HepG2 (cell line): ENCODE data around the gene EPB41. TPM values are rescaled to one million over a fixed set of nuclear protein-coding genes. Genes with fewer than 3 reads are reported as not detected.

Experiments used
- AGO1 ChIP-seq: fragments of 200-400 bp; formaldehyde crosslinking; IDR thresholded peaks from 2 replicates; pipeline ENCODE4 v1.6.1; 2017; ENCODE audit warnings: mild to moderate bottlenecking, low read depth, low read length, moderate library complexity; ENCODE audit not compliant: poor library complexity, severe bottlenecking
- ARHGAP35 ChIP-seq: sonication (generic); formaldehyde crosslinking; IDR thresholded peaks from 2 replicates; pipeline ENCODE4 v1.9.0; 2022; ENCODE audit warnings: mild to moderate bottlenecking, inconsistent platforms, moderate library complexity, missing genetic modification reagents, borderline replicate concordance
- BHLHE40 ChIP-seq: IDR thresholded peaks from 2 replicates; pipeline ENCODE4 v1.6.1; 2011; ENCODE audit warnings: low read length, improper control_type of control experiment
- CHD4 ChIP-seq: fragments of 200-600 bp; sonication (generic); IDR thresholded peaks from 2 replicates; pipeline ENCODE4 v1.7.0; 2017; ENCODE audit warnings: mild to moderate bottlenecking, low read length, borderline replicate concordance
- CREB1 ChIP-seq, 2 experiments: fragments of 450-650 bp in 1 of 2; IDR thresholded peaks; 2 replicates each; pipeline ENCODE4 v1.6.1; 2016 to 2017; ENCODE audit warnings: control low read depth in 1 of 2, mild to moderate bottlenecking in 1 of 2, missing compliant biosample characterization in 1 of 2, missing genetic modification characterization in 1 of 2
- FOXP1 ChIP-seq, 2 experiments: fragments of 450-650 bp in 1 of 2; IDR thresholded peaks; 2 replicates each; pipeline ENCODE4 v1.6.1; 2017 to 2018; ENCODE audit warnings: antibody characterized with exemption in 1 of 2
- HOXA5 ChIP-seq: sonication (generic); formaldehyde crosslinking; IDR thresholded peaks from 2 replicates; pipeline ENCODE4 v1.4.0; 2020; ENCODE audit warnings: missing genetic modification reagents
- JUNB ChIP-seq: sonication (generic); formaldehyde crosslinking; IDR thresholded peaks from 2 replicates; pipeline ENCODE4 v1.8.0; 2022; ENCODE audit warnings: missing genetic modification reagents, mild to moderate bottlenecking, borderline replicate concordance
- MYC ChIP-seq: sonication (generic); formaldehyde crosslinking; IDR thresholded peaks from 2 replicates; pipeline ENCODE4 v1.9.0; 2021; ENCODE audit warnings: missing genetic modification reagents, borderline replicate concordance
- NR2F2 ChIP-seq: IDR thresholded peaks from 2 replicates; pipeline ENCODE4 v1.6.1; 2012; ENCODE audit warnings: low read depth, inconsistent platforms, borderline replicate concordance
- TFDP2 ChIP-seq: sonication (generic); formaldehyde crosslinking; IDR thresholded peaks from 2 replicates; pipeline ENCODE4 v1.4.0; 2020; ENCODE audit warnings: missing genetic modification reagents
- THRA ChIP-seq: sonication (generic); formaldehyde crosslinking; IDR thresholded peaks from 2 replicates; pipeline ENCODE4 v1.4.0; 2020; ENCODE audit warnings: missing genetic modification reagents, borderline replicate concordance
- TP53 ChIP-seq: sonication (generic); formaldehyde crosslinking; conservative IDR thresholded peaks from 2 replicates; pipeline ENCODE4 v1.4.0; 2020; ENCODE audit warnings: missing genetic modification reagents
- ZBTB1 ChIP-seq: sonication (generic); formaldehyde crosslinking; IDR thresholded peaks from 2 replicates; pipeline ENCODE4 v1.4.0; 2020; ENCODE audit warnings: missing genetic modification reagents, borderline replicate concordance
- ZNF335 ChIP-seq: sonication (generic); formaldehyde crosslinking; IDR thresholded peaks from 2 replicates; pipeline ENCODE4 v1.4.0; 2020; ENCODE audit warnings: missing genetic modification reagents
- ZNF430 ChIP-seq: sonication (generic); formaldehyde crosslinking; IDR thresholded peaks from 2 replicates; pipeline ENCODE4 v1.9.0; 2021; ENCODE audit warnings: mild to moderate bottlenecking, missing genetic modification reagents
- ZNF552 ChIP-seq: sonication (generic); formaldehyde crosslinking; IDR thresholded peaks from 2 replicates; pipeline ENCODE4 v1.9.0; 2022; ENCODE audit warnings: missing genetic modification reagents, mild to moderate bottlenecking, borderline replicate concordance
- ZNF616 ChIP-seq: sonication (generic); formaldehyde crosslinking; IDR thresholded peaks from 2 replicates; pipeline ENCODE4 v1.5.0; 2020; ENCODE audit warnings: low read depth, mild to moderate bottlenecking, missing genetic modification reagents
- ZNF660 ChIP-seq: sonication (generic); formaldehyde crosslinking; IDR thresholded peaks from 2 replicates; pipeline ENCODE4 v1.5.1; 2020; ENCODE audit warnings: mild to moderate bottlenecking, low read depth, missing genetic modification reagents, borderline replicate concordance
- ZNF674 ChIP-seq: sonication (generic); formaldehyde crosslinking; IDR thresholded peaks from 2 replicates; pipeline ENCODE4 v1.5.0; 2020; ENCODE audit warnings: low read depth, mild to moderate bottlenecking, missing genetic modification reagents
- ZNF747 ChIP-seq: sonication (generic); formaldehyde crosslinking; IDR thresholded peaks from 2 replicates; pipeline ENCODE4 v1.8.1; 2023; ENCODE audit warnings: missing genetic modification reagents, mild to moderate bottlenecking, borderline replicate concordance
- ZNF883 ChIP-seq: sonication (generic); formaldehyde crosslinking; IDR thresholded peaks from 2 replicates; pipeline ENCODE4 v1.5.1; 2020; ENCODE audit warnings: mild to moderate bottlenecking, missing genetic modification reagents; ENCODE audit errors: not compliant biosample characterization
- ZNF891 ChIP-seq: sonication (generic); formaldehyde crosslinking; IDR thresholded peaks from 2 replicates; pipeline ENCODE4 v1.5.0; 2020; ENCODE audit warnings: mild to moderate bottlenecking, missing genetic modification reagents
- polyA plus RNA-seq, 8 experiments: library from polyadenylated mRNA; depleted of rRNA in 3 of 8; stranded (reverse) in 7 of 8; unstranded in 1 of 8; fragments of >200 nt; fragmentation: Illumina TruSeq in 4 of 8; extraction: Trizol in 4 of 8; gene quantifications; 2 replicates each; pipeline versions ENCODE4 v1.2.1 to v1.2.3, GENCODE V29; 2011 to 2016; ENCODE audit warnings: low read depth in 4 of 8, missing spikeins in 1 of 8, mixed read lengths in 1 of 8; ENCODE audit not compliant: insufficient read depth in 1 of 8
- total RNA-seq, 5 experiments: library from RNA; depleted of rRNA; stranded (reverse); fragments of >200 nt; fragmentation: Illumina TruSeq; extraction: Trizol; gene quantifications; 2 replicates each; pipeline ENCODE4 v1.2.3, GENCODE V29; 2016; ENCODE audit warnings: low read depth in 1 of 5
- TF ChIP-seq, protein P1 (sequence below): sonication (generic); formaldehyde crosslinking; IDR thresholded peaks from 2 replicates; pipeline ENCODE4 v1.8.1; 2022; ENCODE audit warnings: mild to moderate bottlenecking, missing genetic modification reagents
- TF ChIP-seq, protein P2 (sequence below): sonication (generic); formaldehyde crosslinking; IDR thresholded peaks from 2 replicates; pipeline ENCODE4 v1.9.0; 2021; ENCODE audit warnings: missing genetic modification reagents, mild to moderate bottlenecking, borderline replicate concordance

The EPB41 gene
- total and polyA plus RNA-seq, 2 of the 13 experiments (the other 11 are each of a cell fraction or from before 2014, with no cell fraction given), result 34.5 to 46.7 TPM

DNA sequence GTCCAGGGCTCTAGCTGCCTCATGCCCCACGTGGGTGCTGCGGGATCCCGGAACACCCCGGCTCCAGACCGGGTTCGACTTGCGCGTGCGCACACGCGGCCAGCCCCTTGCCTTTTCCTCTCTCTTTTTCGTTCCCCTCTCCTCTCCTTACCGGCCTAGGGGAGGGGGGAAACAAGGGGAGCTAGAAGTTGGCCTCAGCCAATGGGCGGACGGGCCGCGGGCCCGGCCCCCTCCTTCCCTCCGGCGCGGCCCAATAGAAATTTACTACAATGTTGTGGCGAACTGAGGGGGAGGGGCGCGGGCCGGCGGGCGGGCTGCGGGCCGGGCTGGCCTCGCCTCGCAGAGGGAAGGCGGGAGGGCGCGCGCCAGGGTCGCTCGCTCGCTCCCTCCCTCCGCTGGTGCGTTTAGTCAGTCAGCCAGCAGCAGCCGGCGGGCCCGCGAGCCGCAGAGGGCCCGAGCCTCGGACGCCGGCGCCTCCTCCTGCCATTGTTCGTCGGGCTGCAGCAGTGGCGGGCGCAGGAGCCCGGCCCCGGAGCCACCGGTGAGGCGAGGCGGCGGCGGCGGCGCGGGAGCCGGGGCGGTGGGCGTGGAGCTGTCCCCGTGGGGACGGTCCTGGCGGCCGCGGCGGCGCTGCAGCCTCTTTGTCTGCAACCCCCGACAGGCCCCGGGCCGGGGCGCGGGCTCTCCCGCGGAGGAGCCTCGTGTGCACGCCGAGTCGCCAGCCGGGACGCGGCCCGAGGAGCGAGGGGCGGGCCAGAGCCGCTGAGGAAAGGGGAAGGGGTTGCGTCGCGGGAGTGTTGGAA lies at the start of gene EPB41 (continued):
- TF ChIP-seq TFDP2 (CRISPR knock-in tag) (peak; percentile 59; the same call in 1 of the 2 replicates), BHLHE40 (no peak), ZNF430 (CRISPR knock-in tag) (no peak), ZNF660 (no peak), ZNF747 (CRISPR knock-in tag) (no peak), TP53 (no peak), FOXP1 (IDR thresholded peaks at IDR 0.05) (no peak), FOXP1 (CRISPR knock-in tag; IDR thresholded peaks at IDR 0.05) (no peak), ARHGAP35 (CRISPR knock-in tag) (no peak), CHD4 (no peak), CREB1 (IDR thresholded peaks at IDR 0.05) (no peak), CREB1 (CRISPR knock-in tag; IDR thresholded peaks at IDR 0.05) (no peak), NR2F2 (no peak), ZNF552 (CRISPR knock-in tag) (no peak), ZBTB1 (CRISPR knock-in tag) (no peak), MYC (CRISPR knock-in tag) (peak; percentile 34; the same call in 1 of the 2 replicates), ZNF335 (CRISPR knock-in tag) (no peak), ZNF891 (CRISPR knock-in tag) (no peak), ZNF616 (CRISPR knock-in tag) (no peak), ZNF883 (CRISPR knock-in tag) (no peak), THRA (no peak), HOXA5 (CRISPR knock-in tag) (no peak), JUNB (no peak), AGO1 (no peak), ZNF674 (CRISPR knock-in tag) (no peak)
- TF ChIP-seq, protein P1, sequence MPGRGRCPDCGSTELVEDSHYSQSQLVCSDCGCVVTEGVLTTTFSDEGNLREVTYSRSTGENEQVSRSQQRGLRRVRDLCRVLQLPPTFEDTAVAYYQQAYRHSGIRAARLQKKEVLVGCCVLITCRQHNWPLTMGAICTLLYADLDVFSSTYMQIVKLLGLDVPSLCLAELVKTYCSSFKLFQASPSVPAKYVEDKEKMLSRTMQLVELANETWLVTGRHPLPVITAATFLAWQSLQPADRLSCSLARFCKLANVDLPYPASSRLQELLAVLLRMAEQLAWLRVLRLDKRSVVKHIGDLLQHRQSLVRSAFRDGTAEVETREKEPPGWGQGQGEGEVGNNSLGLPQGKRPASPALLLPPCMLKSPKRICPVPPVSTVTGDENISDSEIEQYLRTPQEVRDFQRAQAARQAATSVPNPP (CRISPR knock-in tag), result no peak
- TF ChIP-seq, protein P2, sequence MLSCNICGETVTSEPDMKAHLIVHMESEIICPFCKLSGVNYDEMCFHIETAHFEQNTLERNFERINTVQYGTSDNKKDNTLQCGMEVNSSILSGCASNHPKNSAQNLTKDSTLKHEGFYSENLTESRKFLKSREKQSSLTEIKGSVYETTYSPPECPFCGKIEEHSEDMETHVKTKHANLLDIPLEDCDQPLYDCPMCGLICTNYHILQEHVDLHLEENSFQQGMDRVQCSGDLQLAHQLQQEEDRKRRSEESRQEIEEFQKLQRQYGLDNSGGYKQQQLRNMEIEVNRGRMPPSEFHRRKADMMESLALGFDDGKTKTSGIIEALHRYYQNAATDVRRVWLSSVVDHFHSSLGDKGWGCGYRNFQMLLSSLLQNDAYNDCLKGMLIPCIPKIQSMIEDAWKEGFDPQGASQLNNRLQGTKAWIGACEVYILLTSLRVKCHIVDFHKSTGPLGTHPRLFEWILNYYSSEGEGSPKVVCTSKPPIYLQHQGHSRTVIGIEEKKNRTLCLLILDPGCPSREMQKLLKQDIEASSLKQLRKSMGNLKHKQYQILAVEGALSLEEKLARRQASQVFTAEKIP (CRISPR knock-in tag), result no peak
